ENCODE measurements around the gene SYT2. TPM values are rescaled to one million over a fixed set of nuclear protein-coding genes. Genes with fewer than 3 reads are reported as not detected.

The SYT2 gene
- total and polyA plus RNA-seq, 10 of the 15 experiments (the other 5 are each of a cell fraction or from before 2014, with no cell fraction given): not detected

- no peak for TF ChIP-seq JUND (IDR thresholded peaks at IDR 0.05; ENCODE audit: low read depth, low read length)
- no peak for TF ChIP-seq DPF2 (IDR thresholded peaks at IDR 0.05)
- TF ChIP-seq PAX8 (IDR thresholded peaks at IDR 0.05): no peak
Observed at GRCh38 chr1:202685641-202686040, 24.6 kb downstream of the SYT2 start (continued).

GRCh38 chr1:202684716-202685115, 25.5 kb downstream of the SYT2 start:
- POLR2A ChIA-PET: no interaction called here
- TF ChIP-seq ZNF592 (IDR thresholded peaks at IDR 0.05) (no peak), MEF2B (IDR thresholded peaks at IDR 0.05; ENCODE audit: partially characterized antibody, poor library complexity, severe bottlenecking) (no peak), ZBTB40 (IDR thresholded peaks at IDR 0.05; ENCODE audit: borderline replicate concordance) (no peak), FOS (IDR thresholded peaks at IDR 0.05; ENCODE audit: borderline replicate concordance, extremely low read depth, insufficient read length) (no peak), RAD21 (IDR thresholded peaks at IDR 0.05; ENCODE audit: insufficient read depth, low read depth, low read length) (no peak), LARP7 (IDR thresholded peaks at IDR 0.05) (no peak), TCF3 (IDR thresholded peaks at IDR 0.05; ENCODE audit: borderline replicate concordance, insufficient read depth, low read depth, low read length) (no peak)
- ATAC-seq (no peak), DNase-seq (ENCODE audit: low read depth, low spot score) (no peak), FAIRE-seq (no peak)
- in situ Hi-C loops (cut with MboI) (no loop called here), intact Hi-C loops (cut with micrococcal nuclease; ENCODE audit: unreplicated experiment) (no loop called here)
- RAD21 ChIA-PET (ENCODE audit: unreplicated experiment): no interaction called here
- Histone ChIP-seq H3K4me1 (ENCODE audit: control insufficient read depth, insufficient read depth, low read length) (no peaks in the 10 kb centered on the region), H3K9ac (ENCODE audit: control insufficient read depth, insufficient read depth, low read length) (no peak overlapping the region), H2AFZ (ENCODE audit: control insufficient read depth, low read depth, low read length) (no peak overlapping the region), H3K9me3 (replicated peaks; ENCODE audit: control insufficient read depth, insufficient read depth, low read length) (no peaks in the 10 kb centered on the region), H3K4me2 (ENCODE audit: control insufficient read depth, insufficient read depth) (no peak overlapping the region), H4K20me1 (ENCODE audit: control insufficient read depth, insufficient read depth) (no peaks in the 10 kb centered on the region), H3K4me3 (no peak overlapping the region), H3K36me3 (ENCODE audit: control insufficient read depth in 2 of 2, insufficient read depth in 2 of 2, low read length in 1 of 2) (no peaks in the 10 kb centered on the region), H3K27ac (ENCODE audit: control insufficient read depth, insufficient read depth) (no peak overlapping the region), H3K79me2 (ENCODE audit: control insufficient read depth, insufficient read depth, low read length) (no peaks in the 10 kb centered on the region), H3K27me3 (replicated peaks in 1 of 2; ENCODE audit: control insufficient read depth in 2 of 2, insufficient read depth in 2 of 2, low read length in 1 of 2) (peaks cover 1 to 2% of the 10 kb centered on the region in 2 experiments; a peak in 3 of 4 replicates)
- BruUV-seq (replicated peaks): no TSS peak
- SMC1A ChIA-PET (ENCODE audit: uncharacterized antibody, unreplicated experiment): no interaction called here
- CTCF ChIA-PET: no interaction called here
- WGBS (ENCODE audit: insufficient coverage, insufficient replicate concordance, low lambda C conversion rate, missing lambda C conversion rate): 16% methylated on average over 2 of the region's 2 CpGs
